GM12878 (cell line): ENCODE results near the gene IDH3A. TPM values are rescaled to one million over a fixed set of nuclear protein-coding genes. Genes with fewer than 3 reads are reported as not detected.

ENCODE experiments used
- BCLAF1 ChIP-seq: fragments of 450-650 bp; IDR thresholded peaks from 2 replicates; pipeline ENCODE4 v1.6.1; 2017; ENCODE audit warnings: antibody characterized with exemption, mild to moderate bottlenecking, moderate library complexity
- BMI1 ChIP-seq: fragments of 450-650 bp; IDR thresholded peaks from 2 replicates; pipeline ENCODE4 v1.6.1; 2016; ENCODE audit warnings: mild to moderate bottlenecking, moderate library complexity, borderline replicate concordance
- EP300 ChIP-seq, 2 experiments: fragments of 150-350 bp in 1 of 2; IDR thresholded peaks; 2 replicates each; pipeline ENCODE4 v1.6.1; 2011 to 2012; ENCODE audit warnings: low read depth in 2 of 2, low read length in 2 of 2, borderline replicate concordance in 1 of 2, improper control_type of control experiment in 1 of 2, inconsistent platforms in 1 of 2; ENCODE audit not compliant: control insufficient read depth in 1 of 2
- ETV6 ChIP-seq, 2 experiments: fragments of 450-650 bp in 1 of 2; IDR thresholded peaks in 1 of 2; conservative IDR thresholded peaks in 1 of 2; 2 replicates each; pipeline ENCODE4 v1.6.1; 2014; ENCODE audit warnings: antibody characterized with exemption in 1 of 2, borderline replicate concordance in 1 of 2, low read depth in 1 of 2, mild to moderate bottlenecking in 1 of 2, moderate library complexity in 1 of 2
- FOS ChIP-seq: IDR thresholded peaks from 3 replicates; pipeline ENCODE4 v1.6.1; 2011; ENCODE audit warnings: borderline replicate concordance; ENCODE audit not compliant: insufficient read length; ENCODE audit errors: extremely low read depth
- IKZF2 ChIP-seq, 2 experiments: fragments of 450-650 bp; IDR thresholded peaks; 2 replicates each; pipeline ENCODE4 v1.6.1; 2017; ENCODE audit warnings: mild to moderate bottlenecking in 2 of 2, moderate library complexity in 2 of 2
- IRF4 ChIP-seq: IDR thresholded peaks from 2 replicates; pipeline ENCODE4 v1.6.1; 2011; ENCODE audit warnings: low read depth, low read length
- JUNB ChIP-seq: IDR thresholded peaks from 2 replicates; pipeline ENCODE4 v1.6.1; 2016; ENCODE audit warnings: antibody characterized with exemption, mild to moderate bottlenecking
- KLF5 ChIP-seq: fragments of 450-650 bp; IDR thresholded peaks from 2 replicates; pipeline ENCODE4 v1.6.1; 2014; ENCODE audit warnings: mild to moderate bottlenecking; ENCODE audit not compliant: partially characterized antibody
- MAX ChIP-seq: IDR thresholded peaks from 2 replicates; pipeline ENCODE4 v1.6.1; 2012; ENCODE audit warnings: low read depth, low read length, improper control_type of control experiment
- NR2C1 ChIP-seq: fragments of 450-650 bp; IDR thresholded peaks from 2 replicates; pipeline ENCODE4 v1.6.1; 2017; ENCODE audit warnings: antibody characterized with exemption, mild to moderate bottlenecking, moderate library complexity
- NR2F1 ChIP-seq: fragments of 450-650 bp; conservative IDR thresholded peaks from 2 replicates; pipeline ENCODE4 v1.6.1; 2017; ENCODE audit warnings: mild to moderate bottlenecking
- PKNOX1 ChIP-seq: fragments of 450-650 bp; IDR thresholded peaks from 2 replicates; pipeline ENCODE4 v1.6.1; 2016; ENCODE audit warnings: mild to moderate bottlenecking
- POLR2AphosphoS2 ChIP-seq: IDR thresholded peaks from 2 replicates; pipeline ENCODE4 v1.6.1; 2011; ENCODE audit warnings: low read depth, mild to moderate bottlenecking, low read length, improper control_type of control experiment, moderate library complexity
- STAT1 ChIP-seq: fragments of 450-650 bp; conservative IDR thresholded peaks from 2 replicates; pipeline ENCODE4 v1.6.1; 2014; ENCODE audit warnings: antibody characterized with exemption, mild to moderate bottlenecking
- WRNIP1 ChIP-seq: IDR thresholded peaks from 2 replicates; pipeline ENCODE4 v1.6.1; 2011; ENCODE audit warnings: low read depth, low read length, improper control_type of control experiment, borderline replicate concordance
- ZBTB11 ChIP-seq: fragments of 450-650 bp; formaldehyde crosslinking; IDR thresholded peaks from 2 replicates; pipeline ENCODE4 v1.5.0; 2022; ENCODE audit warnings: mild to moderate bottlenecking, missing genetic modification characterization
- ZBTB33 ChIP-seq: fragments of 450-650 bp; IDR thresholded peaks from 2 replicates; pipeline ENCODE4 v1.6.1; 2017; ENCODE audit warnings: mild to moderate bottlenecking
- ZNF384 ChIP-seq: IDR thresholded peaks from 2 replicates; pipeline ENCODE4 v1.6.1; 2012; ENCODE audit warnings: low read depth, mild to moderate bottlenecking, low read length, improper control_type of control experiment, borderline replicate concordance
- polyA plus RNA-seq, 11 experiments: library from polyadenylated mRNA; depleted of rRNA in 4 of 11; unstranded in 6 of 11; stranded (reverse) in 5 of 11; fragments of >200 nt; fragmentation: Nextera tagmentation in 4 of 11; fragmentation: Illumina TruSeq in 1 of 11; extraction: Ambion mirVana in 4 of 11; extraction: Trizol in 1 of 11; gene quantifications; 1 replicate in 1 of 11; 2 replicates in 10 of 11; pipeline versions ENCODE4 v1.2.1 to v1.2.3, GENCODE V29; 2011 to 2016; ENCODE audit warnings: inconsistent platforms in 2 of 11, missing spikeins in 2 of 11, low read depth in 1 of 11
- total RNA-seq, 4 experiments: library from RNA; depleted of rRNA in 3 of 4; stranded (reverse); fragments of >200 nt in 3 of 4; fragmentation: Illumina TruSeq in 1 of 4; extraction: Trizol in 1 of 4; gene quantifications; 2 replicates each; pipeline versions ENCODE4 v1.2.1 to v1.2.3, GENCODE V29; 2013 to 2021

Gene IDH3A
- total and polyA plus RNA-seq, 10 of the 15 experiments (the other 5 are each of a cell fraction or from before 2014, with no cell fraction given) = 83.9 to 254 (median 195) TPM

- peak; percentile 74; the same call in 1 of the 2 replicates for TF ChIP-seq POLR2AphosphoS2
- TF ChIP-seq ZNF384 = no peak
- TF ChIP-seq JUNB = no peak
- TF ChIP-seq ZBTB11 (CRISPR knock-in tag) = no peak
- no peak for TF ChIP-seq ZBTB33
- peak; percentile 58; the same call in 1 of the 2 replicates for TF ChIP-seq NR2C1
- TF ChIP-seq NR2F1 = peak; percentile 93
- no peak for TF ChIP-seq BMI1
- TF ChIP-seq FOS = no peak
- TF ChIP-seq ETV6 (conservative IDR thresholded peaks at IDR 0.05 in 1 of 2, IDR thresholded peaks at IDR 0.05 in 1 of 2; ENCODE audit: borderline replicate concordance in 1 of 2, low read depth in 1 of 2) = peak in 1 of 2 experiments; percentile 81; a peak in 2 of 4 replicates
- TF ChIP-seq EP300 (IDR thresholded peaks at IDR 0.05; ENCODE audit: borderline replicate concordance in 1 of 2, control insufficient read depth in 1 of 2, low read depth in 2 of 2, low read length in 2 of 2) = no peak
- TF ChIP-seq PKNOX1 = peak; percentile 58
- TF ChIP-seq IRF4 = 0 out of 2 replicates have a peak, but pooled peaks have one; percentile 44
- no peak; the same call in 1 of the 2 replicates for TF ChIP-seq MAX
- no peak for TF ChIP-seq KLF5
- no peak for TF ChIP-seq BCLAF1
- no peak for TF ChIP-seq STAT1
- no peak for TF ChIP-seq IKZF2 (IDR thresholded peaks at IDR 0.05)
- TF ChIP-seq WRNIP1 = no peak
Measured at GRCh38 chr15:78149068-78149804, at the start of gene IDH3A (continued).
